Epithelial cell of esophagus (primary cell): Measurements from ENCODE around the gene OLA1.

ENCODE experiments used
- DNase-seq: peaks from one replicate; pipeline ENCODE4 v3.0.0; 2010; ENCODE audit warnings: low read depth
- H3K4me3 ChIP-seq: 2 replicates; pipeline ENCODE4 v1.5.1; 2011; ENCODE audit warnings: mild to moderate bottlenecking, low read length, control low read depth
- TF ChIP-seq, protein P1 (sequence below): IDR thresholded peaks from 2 replicates; pipeline ENCODE4 v1.5.1; 2011; ENCODE audit warnings: low read depth, mild to moderate bottlenecking, low read length, control low read depth, inconsistent platforms; ENCODE audit not compliant: insufficient read depth; ENCODE audit errors: missing control alignments

OLA1 gene

DNA sequence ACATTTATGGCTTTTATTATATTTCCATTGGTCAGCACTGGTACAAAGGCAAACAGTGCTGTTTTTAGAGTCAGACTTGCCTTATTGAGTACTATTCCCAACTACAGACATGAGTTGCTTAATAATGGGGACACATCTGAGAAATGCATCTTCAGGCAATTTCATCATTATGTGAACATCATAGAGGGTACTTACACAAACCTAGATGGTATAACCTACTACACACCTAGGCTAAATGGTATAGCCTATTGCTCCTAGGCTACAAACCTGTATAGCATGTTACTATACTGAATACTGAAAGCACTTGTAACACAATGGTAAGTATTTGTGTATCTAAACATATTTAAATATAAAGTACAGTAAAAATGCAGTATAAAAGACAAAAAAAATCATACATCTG is 36.4 kb downstream of the OLA1 start:
- TF ChIP-seq, protein P1, sequence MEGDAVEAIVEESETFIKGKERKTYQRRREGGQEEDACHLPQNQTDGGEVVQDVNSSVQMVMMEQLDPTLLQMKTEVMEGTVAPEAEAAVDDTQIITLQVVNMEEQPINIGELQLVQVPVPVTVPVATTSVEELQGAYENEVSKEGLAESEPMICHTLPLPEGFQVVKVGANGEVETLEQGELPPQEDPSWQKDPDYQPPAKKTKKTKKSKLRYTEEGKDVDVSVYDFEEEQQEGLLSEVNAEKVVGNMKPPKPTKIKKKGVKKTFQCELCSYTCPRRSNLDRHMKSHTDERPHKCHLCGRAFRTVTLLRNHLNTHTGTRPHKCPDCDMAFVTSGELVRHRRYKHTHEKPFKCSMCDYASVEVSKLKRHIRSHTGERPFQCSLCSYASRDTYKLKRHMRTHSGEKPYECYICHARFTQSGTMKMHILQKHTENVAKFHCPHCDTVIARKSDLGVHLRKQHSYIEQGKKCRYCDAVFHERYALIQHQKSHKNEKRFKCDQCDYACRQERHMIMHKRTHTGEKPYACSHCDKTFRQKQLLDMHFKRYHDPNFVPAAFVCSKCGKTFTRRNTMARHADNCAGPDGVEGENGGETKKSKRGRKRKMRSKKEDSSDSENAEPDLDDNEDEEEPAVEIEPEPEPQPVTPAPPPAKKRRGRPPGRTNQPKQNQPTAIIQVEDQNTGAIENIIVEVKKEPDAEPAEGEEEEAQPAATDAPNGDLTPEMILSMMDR = no peak
- DNase-seq = no peak
- H3K4me3 ChIP-seq = no peak overlapping the region

DNA sequence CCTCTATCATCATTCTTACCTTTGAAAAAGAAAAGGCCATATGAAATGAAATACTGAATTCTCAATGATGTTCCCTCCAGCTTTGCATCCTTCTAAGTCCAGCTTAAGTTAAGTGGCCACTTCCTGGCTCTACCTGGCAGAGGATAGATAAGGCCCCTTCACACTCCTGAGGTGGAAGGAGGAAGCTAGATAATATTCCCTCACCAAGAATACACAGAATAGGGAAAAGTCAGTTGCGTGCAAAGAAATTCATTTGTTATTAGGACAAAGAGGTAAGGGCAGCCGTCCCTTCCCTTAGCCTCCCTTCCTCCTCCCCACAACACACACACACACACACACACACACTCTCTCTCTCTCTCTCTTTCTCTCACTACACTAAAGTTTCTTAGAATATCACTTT is 37.5 kb downstream of the OLA1 start:
- H3K4me3 ChIP-seq = no peak overlapping the region
- no peak for DNase-seq
- TF ChIP-seq, protein P1 = no peak

DNA sequence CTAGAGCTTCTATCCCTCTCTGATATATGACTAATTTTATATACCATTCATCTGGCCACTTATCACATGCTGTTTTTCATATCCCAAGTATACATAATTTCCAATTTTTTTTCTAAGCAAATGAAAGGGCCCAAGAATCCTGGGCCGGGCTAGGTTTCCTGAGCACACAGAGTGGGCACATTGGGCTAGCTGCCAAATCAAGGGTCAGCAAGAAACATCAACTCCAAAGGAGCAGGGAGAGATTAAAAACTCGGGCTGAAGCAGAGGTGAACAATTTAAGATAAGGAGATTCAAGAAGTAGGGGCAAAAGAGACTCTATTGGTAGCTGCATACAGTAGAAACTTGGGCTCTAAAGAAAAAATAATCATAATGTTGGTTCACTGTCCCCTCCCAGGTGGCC is 39.0 kb downstream of the OLA1 start:
- no peak overlapping the region for H3K4me3 ChIP-seq
- TF ChIP-seq, protein P1 = no peak
- no peak for DNase-seq

DNA sequence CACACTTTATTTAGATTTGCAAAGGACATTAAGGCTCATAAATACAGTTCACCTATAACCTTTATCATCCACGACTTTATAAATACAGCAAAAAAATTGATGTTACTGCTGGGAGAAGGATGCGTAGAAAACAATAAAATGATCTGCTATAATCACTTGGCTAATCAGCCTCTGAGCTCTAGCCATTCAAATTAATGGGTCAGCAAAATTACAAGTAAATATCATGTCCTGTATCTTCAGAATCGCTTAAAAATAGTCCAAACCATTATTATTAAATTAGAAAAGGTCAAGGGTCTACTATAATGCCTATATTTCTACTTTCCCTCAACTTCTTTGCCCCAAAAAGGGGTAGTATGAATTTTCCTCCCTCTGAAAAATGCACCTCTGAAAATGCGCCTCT is 40.3 kb downstream of the OLA1 start:
- H3K4me3 ChIP-seq = no peak overlapping the region
- no peak for DNase-seq
- TF ChIP-seq, protein P1 = no peak

DNA sequence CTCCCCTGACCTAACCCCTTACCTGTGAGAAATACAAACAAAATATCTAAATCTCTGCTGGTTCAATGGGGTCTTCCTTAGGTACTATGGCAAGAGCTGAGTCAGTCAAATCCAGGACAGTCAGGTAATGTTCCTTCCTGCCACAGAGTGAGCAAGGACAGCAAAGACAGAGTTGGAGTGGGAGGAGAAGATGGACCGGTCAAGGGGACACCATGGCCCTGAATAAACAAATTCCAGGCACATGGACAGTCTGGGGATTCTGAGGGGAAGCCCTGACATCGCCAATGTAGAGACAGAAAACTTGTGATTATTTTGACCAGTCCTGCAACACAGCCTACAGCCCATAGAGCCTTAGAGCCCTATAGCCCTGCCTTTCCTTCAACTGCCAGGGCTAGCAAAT is 42.8 kb downstream of the OLA1 start:
- no peak for DNase-seq
- H3K4me3 ChIP-seq = no peak overlapping the region
- TF ChIP-seq, protein P1 = no peak

DNA sequence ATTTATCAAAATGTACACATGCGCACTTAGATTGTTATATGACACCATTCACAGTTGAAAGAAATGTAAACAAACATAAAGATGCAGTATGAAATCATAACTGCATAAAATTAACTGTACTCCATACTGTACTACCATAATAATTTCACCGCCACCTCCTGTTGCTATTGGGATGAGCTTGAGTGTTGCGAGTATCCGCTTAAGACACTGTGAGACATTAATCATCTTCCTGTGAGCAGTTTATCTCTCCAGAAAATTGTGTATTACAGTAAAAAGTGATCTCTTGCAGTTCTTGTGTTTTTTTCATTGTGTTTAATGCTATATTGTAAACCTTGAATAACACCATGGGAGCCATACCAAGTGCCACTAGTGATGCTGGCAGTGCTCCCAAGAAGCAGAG is 46.1 kb downstream of the OLA1 start:
- H3K4me3 ChIP-seq = no peak overlapping the region
- TF ChIP-seq, protein P1 = no peak
- no peak for DNase-seq

DNA sequence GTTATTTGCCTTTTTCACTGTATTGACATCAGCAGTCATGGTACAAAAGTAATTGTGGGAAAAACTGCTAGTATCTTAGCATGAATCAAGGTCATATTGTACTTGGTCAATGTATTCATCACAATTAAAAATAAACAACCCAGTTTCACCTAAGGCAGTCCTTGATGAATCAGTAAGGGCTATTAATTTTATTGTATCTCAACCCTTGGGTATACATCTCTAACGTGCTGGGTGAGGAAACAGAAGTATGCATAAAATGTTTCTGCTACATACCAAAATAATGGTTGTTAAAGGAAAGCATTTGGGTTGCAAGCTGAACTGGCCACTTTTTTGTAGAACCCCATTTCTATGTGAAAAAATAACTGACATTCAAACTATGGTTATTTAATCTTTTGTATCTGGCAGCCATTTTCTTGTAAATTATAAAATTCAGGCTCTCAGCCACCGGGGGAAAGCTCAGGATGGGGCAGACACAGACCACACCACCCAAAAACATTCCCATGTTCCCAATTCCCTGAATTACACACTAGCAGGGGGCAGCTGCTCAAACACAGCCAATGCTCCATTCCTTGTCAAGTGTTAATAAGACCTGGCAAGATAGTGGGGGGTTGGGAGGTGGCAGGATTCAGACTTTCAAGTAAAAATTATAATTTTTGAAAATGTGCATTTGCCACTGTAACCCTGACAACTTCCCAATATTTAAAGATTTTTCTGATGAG is 49.3 kb downstream of the OLA1 start:
- H3K4me3 ChIP-seq = no peak overlapping the region
- DNase-seq = peak; percentile 6
- TF ChIP-seq, protein P1 = no peak
